K562 (cell line): ENCODE results near the gene CXXC1. TPM values are rescaled to one million over a fixed set of nuclear protein-coding genes. Genes with fewer than 3 reads are reported as not detected.

Experiments used
- ATAC-seq: fragments of 200-7000 bp; cut with Tn5 transposase; 3 replicates; pipeline ENCODE4 v1.9.1; 2020; ENCODE audit warnings: moderate library complexity
- BruUV-seq: library from RNA; stranded (reverse); fragments of 400-500 nt; replicated peaks from 2 replicates; lab custom pipeline; 2021; lab: Mats Ljungman, UMichigan
- CTCF ChIA-PET: fragments of 300-600 bp; formaldehyde crosslinking; extraction: SDS; loops from one replicate; lab custom pipeline; 2021; ENCODE audit warnings: low intra/inter-chr PET ratio; lab: Yijun Ruan, JAX
- POLR2A ChIA-PET: fragments of 300-600, 350-650 bp; sonication (Branson Sonifier 250); formaldehyde crosslinking; extraction: SDS; loops from one replicate; lab custom pipeline; 2021; ENCODE audit warnings: antibody characterized with exemption, inconsistent platforms; lab: Yijun Ruan, JAX
- DNase-seq, 4 experiments: peaks; one replicate each; pipeline versions ENCODE4 v3.0.0 to v3.0.0-alpha.2; 2011 to 2018; ENCODE audit warnings: low spot score in 3 of 4, mixed read lengths in 3 of 4; ENCODE audit errors: extremely low read depth in 1 of 4
- FAIRE-seq: peaks from 2 replicates; lab custom pipeline; 2011; peaks lifted over from hg19 to GRCh38; lab: Jason Lieb, UNC
- H2AFZ ChIP-seq: 2 replicates; pipeline ENCODE4 v1.6.0; 2011; ENCODE audit warnings: low read depth, low read length, control low read depth, inconsistent platforms
- H3K27ac ChIP-seq: fragments of 200-600 bp; 3 replicates; pipeline ENCODE4 v1.8.0; 2011; ENCODE audit warnings: low read depth, mild to moderate bottlenecking, control low read depth, inconsistent platforms, low read length, moderate library complexity, mixed read lengths; ENCODE audit errors: extremely low read depth
- H3K27me3 ChIP-seq, 2 experiments: fragments of 300-600 bp in 1 of 2; 2 replicates in 1 of 2; 3 replicates in 1 of 2; pipeline versions ENCODE4 v1.6.0 to v1.8.0; 2011; ENCODE audit warnings: inconsistent platforms in 2 of 2, low read length in 2 of 2, mild to moderate bottlenecking in 1 of 2, mixed read lengths in 1 of 2, moderate library complexity in 1 of 2; ENCODE audit not compliant: control insufficient read depth in 2 of 2, insufficient read depth in 2 of 2
- H3K36me3 ChIP-seq: fragments of 300-600 bp; 3 replicates; pipeline ENCODE4 v1.8.0; 2011; ENCODE audit warnings: mild to moderate bottlenecking, low read length, inconsistent platforms; ENCODE audit not compliant: control insufficient read depth, insufficient read depth
- H3K4me1 ChIP-seq, 2 experiments: fragments of 200-600 bp in 1 of 2; replicated peaks in 1 of 2; 2 replicates in 1 of 2; 3 replicates in 1 of 2; pipeline versions ENCODE4 v1.5.1 to v1.8.0; 2011; ENCODE audit warnings: inconsistent platforms in 2 of 2, low read length in 2 of 2, mild to moderate bottlenecking in 1 of 2, mixed read lengths in 1 of 2, moderate library complexity in 1 of 2; ENCODE audit not compliant: control insufficient read depth in 2 of 2, insufficient read depth in 2 of 2
- H3K4me2 ChIP-seq: 2 replicates; pipeline ENCODE4 v1.6.1; 2011; ENCODE audit warnings: low read length, control low read depth, inconsistent platforms, mixed read lengths; ENCODE audit not compliant: insufficient read depth
- H3K4me3 ChIP-seq: fragments of 200-600 bp; sonication (generic), shearing (Covaris generic); 2 replicates; pipeline ENCODE4 v1.5.1; 2016; ENCODE audit warnings: control low read depth, inconsistent platforms
- H3K79me2 ChIP-seq: fragments of 200-600 bp; 3 replicates; pipeline ENCODE4 v1.8.0; 2011; ENCODE audit warnings: low read length, inconsistent platforms; ENCODE audit not compliant: control insufficient read depth, insufficient read depth
- H3K9ac ChIP-seq, 2 experiments: 2 replicates each; pipeline versions ENCODE4 v1.6.0 to v1.6.1; 2011; ENCODE audit warnings: low read depth in 2 of 2, low read length in 2 of 2, control low read depth in 1 of 2, inconsistent platforms in 1 of 2, mild to moderate bottlenecking in 1 of 2, mixed read lengths in 1 of 2; ENCODE audit not compliant: insufficient read depth in 1 of 2
- H3K9me1 ChIP-seq: one replicate; pipeline ENCODE4 v1.6.0; 2011; ENCODE audit warnings: inconsistent platforms, mild to moderate bottlenecking, low read length, moderate library complexity; ENCODE audit not compliant: control insufficient read depth, insufficient read depth
- H3K9me3 ChIP-seq: replicated peaks from 2 replicates; pipeline ENCODE4 v1.5.1; 2011; ENCODE audit warnings: low read depth, low read length, inconsistent platforms; ENCODE audit not compliant: control insufficient read depth, insufficient read depth
- H4K20me1 ChIP-seq: replicated peaks from 2 replicates; pipeline ENCODE4 v1.6.1; 2011; ENCODE audit warnings: low read length, inconsistent platforms, mixed read lengths; ENCODE audit not compliant: control insufficient read depth, insufficient read depth
- MAFK ChIP-seq: IDR thresholded peaks from 2 replicates; pipeline ENCODE4 v1.6.1; 2011; ENCODE audit warnings: low read length, improper control_type of control experiment
- ZNF217 ChIP-seq: sonication (generic); formaldehyde crosslinking; IDR thresholded peaks from 2 replicates; pipeline ENCODE4 v1.8.0; 2022; ENCODE audit warnings: mild to moderate bottlenecking, missing genetic modification reagents
- WGBS: fragments of 100-300 bp; shearing (Covaris generic); methylation state at CpG from one replicate; pipeline ENCODE4 v1.1.6; 2016; ENCODE audit warnings: low coverage, mixed read lengths; ENCODE audit not compliant: insufficient coverage; ENCODE audit errors: missing lambda C conversion rate; 5-methylcytosine and 5-hydroxymethylcytosine counted together
- in situ Hi-C: fragments of 300-500 bp; cut with MboI; formaldehyde crosslinking; loops from 4 replicates; pipeline ENCODE4 v1.15.0; 2018; ENCODE audit warnings: inconsistent platforms, mixed read lengths
- intact Hi-C: fragments of 100-400 bp; cut with micrococcal nuclease; formaldehyde crosslinking; loops from 2 replicates; pipeline ENCODE4 v1.14.2; 2022
- polyA plus RNA-seq, 8 experiments: library from polyadenylated mRNA; depleted of rRNA in 4 of 8; stranded (reverse) in 5 of 8; unstranded in 3 of 8; fragments of >200 nt; fragmentation: Nextera tagmentation in 2 of 8; fragmentation: Illumina TruSeq in 1 of 8; extraction: Ambion mirVana in 2 of 8; extraction: Trizol in 1 of 8; gene quantifications; 2 replicates each; pipeline versions ENCODE4 v1.2.1 to v1.2.3, GENCODE V29; 2011 to 2014; ENCODE audit warnings: inconsistent platforms in 1 of 8, missing spikeins in 1 of 8
- total RNA-seq, 7 experiments: library from RNA; depleted of rRNA in 6 of 7; stranded (reverse); fragments of >200 nt in 6 of 7; fragmentation: Illumina TruSeq in 2 of 7; extraction: Trizol in 2 of 7; gene quantifications; 2 replicates each; pipeline versions ENCODE4 v1.2.1 to v1.2.3, GENCODE V29; 2011 to 2021; ENCODE audit warnings: low replicate concordance in 1 of 7
- TF ChIP-seq, protein P1 (sequence below): fragments of 150-350 bp; IDR thresholded peaks from 2 replicates; pipeline ENCODE4 v1.6.1; 2014; ENCODE audit warnings: low read depth, mild to moderate bottlenecking, low read length, borderline replicate concordance
- TF ChIP-seq, protein P2 (sequence below): fragments of 450-650 bp; IDR thresholded peaks from one replicate; pipeline ENCODE4 v1.6.1; 2018; ENCODE audit warnings: mild to moderate bottlenecking, moderate library complexity; ENCODE audit not compliant: partially characterized antibody

CXXC1 gene
- total and polyA plus RNA-seq, 9 of the 15 experiments (the other 6 are each of a cell fraction or from before 2014, with no cell fraction given), result 3.4 to 81.0 (median 34.1) TPM

DNA sequence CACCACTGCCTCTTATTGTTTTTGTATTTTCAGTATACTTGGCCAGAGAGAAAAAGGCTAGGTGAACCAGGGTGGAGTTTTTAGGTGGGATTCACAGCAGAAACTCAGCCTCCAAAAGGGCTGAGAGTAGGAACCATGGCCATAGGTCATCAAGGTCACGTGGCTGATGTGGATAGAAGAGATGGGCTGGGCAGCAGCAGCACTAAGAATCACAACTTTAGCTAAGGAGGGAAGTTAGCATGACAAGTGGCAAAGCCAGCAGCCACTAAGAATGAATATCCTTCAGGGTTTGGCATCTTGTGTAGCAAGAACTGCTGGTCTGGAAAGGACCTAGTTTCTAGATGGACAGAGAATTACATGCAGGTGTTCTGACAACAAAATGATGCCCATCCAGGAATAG is 44.2 kb upstream of the CXXC1 start:
- H3K27ac ChIP-seq, result no peak overlapping the region
- no peaks in the 10 kb centered on the region for H3K4me1 ChIP-seq
- CTCF ChIA-PET, result no interaction called here
- no peak for TF ChIP-seq MAFK
- TF ChIP-seq, protein P1, sequence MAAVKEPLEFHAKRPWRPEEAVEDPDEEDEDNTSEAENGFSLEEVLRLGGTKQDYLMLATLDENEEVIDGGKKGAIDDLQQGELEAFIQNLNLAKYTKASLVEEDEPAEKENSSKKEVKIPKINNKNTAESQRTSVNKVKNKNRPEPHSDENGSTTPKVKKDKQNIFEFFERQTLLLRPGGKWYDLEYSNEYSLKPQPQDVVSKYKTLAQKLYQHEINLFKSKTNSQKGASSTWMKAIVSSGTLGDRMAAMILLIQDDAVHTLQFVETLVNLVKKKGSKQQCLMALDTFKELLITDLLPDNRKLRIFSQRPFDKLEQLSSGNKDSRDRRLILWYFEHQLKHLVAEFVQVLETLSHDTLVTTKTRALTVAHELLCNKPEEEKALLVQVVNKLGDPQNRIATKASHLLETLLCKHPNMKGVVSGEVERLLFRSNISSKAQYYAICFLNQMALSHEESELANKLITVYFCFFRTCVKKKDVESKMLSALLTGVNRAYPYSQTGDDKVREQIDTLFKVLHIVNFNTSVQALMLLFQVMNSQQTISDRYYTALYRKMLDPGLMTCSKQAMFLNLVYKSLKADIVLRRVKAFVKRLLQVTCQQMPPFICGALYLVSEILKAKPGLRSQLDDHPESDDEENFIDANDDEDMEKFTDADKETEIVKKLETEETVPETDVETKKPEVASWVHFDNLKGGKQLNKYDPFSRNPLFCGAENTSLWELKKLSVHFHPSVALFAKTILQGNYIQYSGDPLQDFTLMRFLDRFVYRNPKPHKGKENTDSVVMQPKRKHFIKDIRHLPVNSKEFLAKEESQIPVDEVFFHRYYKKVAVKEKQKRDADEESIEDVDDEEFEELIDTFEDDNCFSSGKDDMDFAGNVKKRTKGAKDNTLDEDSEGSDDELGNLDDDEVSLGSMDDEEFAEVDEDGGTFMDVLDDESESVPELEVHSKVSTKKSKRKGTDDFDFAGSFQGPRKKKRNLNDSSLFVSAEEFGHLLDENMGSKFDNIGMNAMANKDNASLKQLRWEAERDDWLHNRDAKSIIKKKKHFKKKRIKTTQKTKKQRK, result no peak
- TF ChIP-seq, protein P2, sequence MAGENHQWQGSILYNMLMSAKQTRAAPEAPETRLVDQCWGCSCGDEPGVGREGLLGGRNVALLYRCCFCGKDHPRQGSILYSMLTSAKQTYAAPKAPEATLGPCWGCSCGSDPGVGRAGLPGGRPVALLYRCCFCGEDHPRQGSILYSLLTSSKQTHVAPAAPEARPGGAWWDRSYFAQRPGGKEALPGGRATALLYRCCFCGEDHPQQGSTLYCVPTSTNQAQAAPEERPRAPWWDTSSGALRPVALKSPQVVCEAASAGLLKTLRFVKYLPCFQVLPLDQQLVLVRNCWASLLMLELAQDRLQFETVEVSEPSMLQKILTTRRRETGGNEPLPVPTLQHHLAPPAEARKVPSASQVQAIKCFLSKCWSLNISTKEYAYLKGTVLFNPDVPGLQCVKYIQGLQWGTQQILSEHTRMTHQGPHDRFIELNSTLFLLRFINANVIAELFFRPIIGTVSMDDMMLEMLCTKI, result no peak
- no peak for TF ChIP-seq ZNF217 (CRISPR knock-in tag)
- TF ChIP-seq, all 486 proteins: peak for 0
- intact Hi-C loops, result no loop called here
- in situ Hi-C loops, result no loop called here
- DNase-seq (no peak), ATAC-seq (no peak), FAIRE-seq (no peak)
- Histone ChIP-seq H3K9ac (no peak overlapping the region), H3K79me2 (no peaks in the 10 kb centered on the region), H3K9me1 (no peaks in the 10 kb centered on the region), H2AFZ (no peak overlapping the region), H3K4me2 (no peak overlapping the region), H3K27me3 (no peaks in the 10 kb centered on the region), H3K4me3 (no peak overlapping the region), H3K36me3 (no peaks in the 10 kb centered on the region), H3K9me3 (no peaks in the 10 kb centered on the region), H4K20me1 (no peaks in the 10 kb centered on the region)
- WGBS, result 17% methylated on average over 1 of the region's 1 CpG
- POLR2A ChIA-PET, result no interaction called here
- BruUV-seq, result no TSS peak
